ENCODE results near the gene CRY1. TPM values are rescaled to one million over a fixed set of nuclear protein-coding genes. Genes with fewer than 3 reads are reported as not detected.

CRY1 gene
- total RNA-seq, 4 donors from 2014 or later, result 32.4 to 64.4 (median 47.6) TPM

DNA sequence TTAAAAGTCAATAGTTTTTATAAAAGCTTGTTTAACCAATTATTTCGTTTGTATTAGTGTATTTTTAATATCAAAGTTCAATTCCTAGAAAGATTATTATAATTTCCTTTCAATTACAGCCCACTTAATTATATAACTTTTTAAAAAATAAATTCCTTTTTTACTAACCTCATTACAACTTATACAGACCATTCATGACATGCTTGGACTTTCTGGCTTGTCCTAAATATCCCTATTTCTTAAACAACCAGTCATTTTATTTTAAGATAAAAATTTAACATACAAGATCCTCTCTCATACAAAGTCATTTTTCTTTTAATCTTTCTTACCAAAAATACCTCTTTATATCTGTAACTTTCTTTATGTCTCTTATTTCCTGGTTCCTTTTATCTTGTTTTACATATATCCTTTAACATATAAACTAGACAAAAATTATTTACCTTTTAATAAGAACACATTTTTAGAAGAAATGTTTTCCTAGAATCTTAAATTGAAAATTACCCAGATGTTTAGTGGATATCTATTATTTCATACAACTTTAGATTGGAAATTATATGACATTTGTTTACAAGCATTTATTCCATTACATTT lies 148.0 kb downstream of the CRY1 start:
- TF ChIP-seq, protein P1, sequence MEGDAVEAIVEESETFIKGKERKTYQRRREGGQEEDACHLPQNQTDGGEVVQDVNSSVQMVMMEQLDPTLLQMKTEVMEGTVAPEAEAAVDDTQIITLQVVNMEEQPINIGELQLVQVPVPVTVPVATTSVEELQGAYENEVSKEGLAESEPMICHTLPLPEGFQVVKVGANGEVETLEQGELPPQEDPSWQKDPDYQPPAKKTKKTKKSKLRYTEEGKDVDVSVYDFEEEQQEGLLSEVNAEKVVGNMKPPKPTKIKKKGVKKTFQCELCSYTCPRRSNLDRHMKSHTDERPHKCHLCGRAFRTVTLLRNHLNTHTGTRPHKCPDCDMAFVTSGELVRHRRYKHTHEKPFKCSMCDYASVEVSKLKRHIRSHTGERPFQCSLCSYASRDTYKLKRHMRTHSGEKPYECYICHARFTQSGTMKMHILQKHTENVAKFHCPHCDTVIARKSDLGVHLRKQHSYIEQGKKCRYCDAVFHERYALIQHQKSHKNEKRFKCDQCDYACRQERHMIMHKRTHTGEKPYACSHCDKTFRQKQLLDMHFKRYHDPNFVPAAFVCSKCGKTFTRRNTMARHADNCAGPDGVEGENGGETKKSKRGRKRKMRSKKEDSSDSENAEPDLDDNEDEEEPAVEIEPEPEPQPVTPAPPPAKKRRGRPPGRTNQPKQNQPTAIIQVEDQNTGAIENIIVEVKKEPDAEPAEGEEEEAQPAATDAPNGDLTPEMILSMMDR (IDR thresholded peaks at IDR 0.05), result no peak
- no peak for TF ChIP-seq POLR2A (IDR thresholded peaks at IDR 0.05)
- Histone ChIP-seq H3K36me3 (no peaks in the 10 kb centered on the region), H3K27me3 (no peaks in the 10 kb centered on the region), H3K9me3 (no peaks in the 10 kb centered on the region), H3K4me1 (no peaks in the 10 kb centered on the region), H3K27ac (no peak overlapping the region), H3K4me3 (no peak overlapping the region)
- DNase-seq, result no peak

DNA sequence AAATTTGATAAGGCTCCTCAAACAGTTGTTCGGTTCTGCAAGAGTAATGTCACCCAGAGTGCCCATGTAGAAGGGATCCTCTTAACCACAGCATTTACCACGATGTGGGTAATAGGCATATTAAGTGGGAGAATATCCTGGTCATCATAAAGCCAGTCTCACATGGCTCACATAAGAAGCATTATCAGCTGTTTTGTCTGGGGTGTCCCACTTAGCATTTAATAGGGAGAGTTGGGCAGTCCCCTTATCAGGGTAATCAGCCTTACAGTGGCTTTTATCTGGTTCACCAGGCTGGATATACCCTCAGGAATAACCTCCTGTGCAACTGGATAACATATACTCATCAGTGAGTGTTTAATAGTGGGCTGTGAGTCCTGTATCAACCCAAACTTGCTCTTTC lies 150.6 kb downstream of the CRY1 start:
- Histone ChIP-seq H3K4me1 (no peaks in the 10 kb centered on the region), H3K27me3 (no peaks in the 10 kb centered on the region), H3K9me3 (no peaks in the 10 kb centered on the region), H3K27ac (no peak overlapping the region), H3K4me3 (no peak overlapping the region), H3K36me3 (no peaks in the 10 kb centered on the region)
- TF ChIP-seq, protein P1 (IDR thresholded peaks at IDR 0.05), result no peak
- TF ChIP-seq POLR2A (IDR thresholded peaks at IDR 0.05), result no peak
- DNase-seq, result no peak

DNA sequence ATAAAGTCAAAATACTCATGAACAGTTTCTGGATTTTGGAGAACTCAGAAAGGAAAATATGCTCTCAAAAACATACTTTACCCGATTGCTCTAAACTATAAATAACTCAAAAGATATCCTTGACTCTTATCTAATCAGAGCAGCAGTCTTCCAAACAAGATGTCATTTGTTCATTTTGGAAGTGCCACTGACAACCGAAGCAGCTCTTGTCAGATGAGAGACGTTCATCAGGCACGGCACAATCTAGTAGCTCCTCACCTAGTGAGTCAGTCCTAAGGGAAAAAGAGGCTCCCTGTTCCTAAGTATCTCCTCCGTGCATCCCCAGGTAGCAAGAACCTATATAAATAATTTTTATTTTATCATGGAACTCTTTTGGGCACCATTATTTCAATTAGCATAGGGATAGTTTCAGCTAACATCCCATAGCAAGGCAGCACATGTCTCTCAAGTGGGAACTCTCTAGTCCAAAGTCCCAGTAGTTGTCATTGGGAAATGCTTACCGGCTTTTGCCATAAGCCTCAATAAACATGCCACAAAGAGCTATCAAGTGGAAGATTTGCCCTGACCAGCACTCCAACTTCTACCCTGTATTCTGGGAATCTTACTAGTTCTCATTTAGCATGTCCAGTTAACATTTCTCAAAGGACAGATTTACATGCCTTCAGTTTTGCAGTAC lies 151.7 kb downstream of the CRY1 start:
- no peaks in the 10 kb centered on the region for H3K4me1 ChIP-seq
- no peaks in the 10 kb centered on the region for H3K9me3 ChIP-seq
- no peaks in the 10 kb centered on the region for H3K27me3 ChIP-seq
- no peaks in the 10 kb centered on the region for H3K36me3 ChIP-seq
- TF ChIP-seq, protein P1 (IDR thresholded peaks at IDR 0.05), result no peak
- no peak for TF ChIP-seq POLR2A (IDR thresholded peaks at IDR 0.05)
- no peak overlapping the region for H3K27ac ChIP-seq
- no peak overlapping the region for H3K4me3 ChIP-seq
- no peak for DNase-seq

Other genes starting within 250 kb of the CRY1 start
- 10 to 100 TPM; 14.2 to 30.5 (median 28.1) TPM for gene TMEM263, start 137.6 kb downstream of the CRY1 start, total RNA-seq
- gene MTERF2, start 106.4 kb downstream of the CRY1 start, total RNA-seq, result 10 to 100 TPM; 10.9 to 19.0 (median 14.8) TPM